HK-2 (cell line): ENCODE results near the gene SLC30A2.

Experiments
- DNase-seq: peaks from one replicate; pipeline ENCODE4 v3.0.0-alpha.2; 2018; ENCODE audit not compliant: unreplicated experiment

SLC30A2 gene

DNA sequence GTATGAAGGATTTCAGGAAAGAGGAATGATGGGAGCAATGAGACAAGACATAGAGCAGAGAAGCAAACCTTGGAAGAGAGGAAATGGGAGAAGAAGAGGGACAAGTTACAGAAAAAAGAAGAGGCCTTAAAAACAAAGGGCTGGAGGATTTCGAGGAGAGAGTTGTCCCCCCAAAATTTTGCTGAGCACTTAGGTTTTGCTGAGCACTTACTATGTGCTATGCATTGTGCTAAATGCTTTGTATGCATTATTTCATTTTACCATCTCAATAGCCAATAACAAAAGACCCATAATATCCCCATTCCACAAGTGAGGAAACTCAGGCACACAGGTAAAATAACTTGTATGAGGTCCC lies 24.0 kb upstream of the SLC30A2 start:
- DNase-seq = no peak

DNA sequence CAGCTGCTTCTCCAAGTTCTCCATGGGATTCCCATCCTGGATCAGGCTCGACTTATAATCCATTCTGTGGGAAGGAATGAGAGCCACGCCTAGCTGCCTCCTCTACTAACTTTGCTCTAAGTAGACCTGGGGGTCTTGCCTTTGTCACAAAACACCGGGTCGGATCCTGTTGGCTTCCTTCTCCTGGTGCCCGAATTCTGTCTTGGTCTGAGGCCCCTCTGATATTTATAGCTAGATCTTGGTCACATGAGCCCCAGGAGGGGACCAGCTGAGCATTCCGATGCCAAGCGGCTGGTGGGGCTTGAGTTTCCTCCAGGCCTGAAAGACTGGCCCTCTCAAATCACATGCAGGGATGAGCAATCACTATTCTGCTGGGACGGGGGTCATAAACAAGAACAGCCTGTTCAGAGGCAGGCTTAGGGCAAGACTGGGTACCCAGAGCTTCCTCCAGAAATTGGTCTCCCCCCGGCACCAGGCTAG lies 21.6 kb upstream of the SLC30A2 start, which contains the start of gene TRIM63:
TRIM63 (minus strand) TSS at position 199 of the 480 bp plus-strand sequence; CDS start at position 63, 136 bp downstream.
- DNase-seq = no peak

DNA sequence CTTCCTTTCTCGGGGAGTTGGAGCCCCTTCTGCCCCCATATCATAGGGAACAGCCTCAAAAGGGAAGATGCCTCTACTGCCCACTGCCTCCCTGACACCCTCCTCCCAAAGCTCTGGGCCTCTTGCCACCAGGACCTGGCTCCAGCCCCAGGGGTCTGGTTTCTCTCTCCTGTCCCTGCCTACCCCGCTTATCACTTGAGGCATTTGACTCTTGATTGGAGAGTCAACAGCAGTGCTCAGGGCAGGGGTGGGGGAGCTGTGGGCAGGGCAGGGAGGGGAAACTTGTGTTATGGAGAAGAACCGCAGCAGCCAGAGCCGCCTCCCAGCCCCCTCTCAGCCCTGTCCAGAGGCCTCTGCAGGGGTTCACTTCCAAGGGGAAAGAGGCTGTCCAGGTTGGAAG lies 20.9 kb upstream of the SLC30A2 start:
- no peak for DNase-seq

DNA sequence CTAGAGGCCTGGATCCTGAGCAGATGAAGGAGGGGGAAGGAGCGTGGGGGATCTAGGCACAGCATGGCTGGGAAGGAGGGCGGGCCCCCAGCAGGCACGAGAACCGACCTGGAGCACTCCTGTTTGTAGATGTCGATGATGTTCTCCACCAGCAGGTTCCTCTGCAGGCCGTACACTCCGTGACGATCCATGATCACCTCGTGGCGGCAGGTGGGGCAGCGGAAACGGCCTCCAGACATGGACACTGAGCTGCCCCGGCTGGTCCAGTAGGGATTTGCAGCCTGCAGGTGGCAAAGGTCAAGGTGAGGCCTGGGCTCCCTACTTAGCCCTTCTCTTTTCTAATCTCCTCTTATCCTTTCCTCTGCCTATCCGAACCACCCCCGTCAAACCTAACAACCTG lies 20.2 kb upstream of the SLC30A2 start:
- no peak for DNase-seq

DNA sequence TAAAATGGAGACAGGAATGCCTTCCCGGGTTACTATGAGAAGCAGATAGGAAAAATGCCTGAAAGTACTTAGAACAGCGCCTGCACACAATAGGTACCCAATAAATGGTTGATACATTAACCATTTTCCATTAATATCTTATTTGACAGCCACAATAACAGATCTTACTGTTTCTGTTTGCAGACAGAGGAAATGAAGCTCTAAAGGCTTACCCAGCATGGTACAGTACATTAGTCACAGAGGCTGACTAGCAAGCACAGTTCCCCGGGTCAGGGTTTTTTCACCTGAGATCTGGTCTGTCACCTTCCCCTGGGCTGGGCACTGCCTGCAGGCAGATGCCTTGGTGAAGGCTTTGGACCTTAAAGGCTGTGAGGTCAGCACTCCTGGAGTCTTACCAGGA lies 18.6 kb upstream of the SLC30A2 start:
- no peak for DNase-seq

DNA sequence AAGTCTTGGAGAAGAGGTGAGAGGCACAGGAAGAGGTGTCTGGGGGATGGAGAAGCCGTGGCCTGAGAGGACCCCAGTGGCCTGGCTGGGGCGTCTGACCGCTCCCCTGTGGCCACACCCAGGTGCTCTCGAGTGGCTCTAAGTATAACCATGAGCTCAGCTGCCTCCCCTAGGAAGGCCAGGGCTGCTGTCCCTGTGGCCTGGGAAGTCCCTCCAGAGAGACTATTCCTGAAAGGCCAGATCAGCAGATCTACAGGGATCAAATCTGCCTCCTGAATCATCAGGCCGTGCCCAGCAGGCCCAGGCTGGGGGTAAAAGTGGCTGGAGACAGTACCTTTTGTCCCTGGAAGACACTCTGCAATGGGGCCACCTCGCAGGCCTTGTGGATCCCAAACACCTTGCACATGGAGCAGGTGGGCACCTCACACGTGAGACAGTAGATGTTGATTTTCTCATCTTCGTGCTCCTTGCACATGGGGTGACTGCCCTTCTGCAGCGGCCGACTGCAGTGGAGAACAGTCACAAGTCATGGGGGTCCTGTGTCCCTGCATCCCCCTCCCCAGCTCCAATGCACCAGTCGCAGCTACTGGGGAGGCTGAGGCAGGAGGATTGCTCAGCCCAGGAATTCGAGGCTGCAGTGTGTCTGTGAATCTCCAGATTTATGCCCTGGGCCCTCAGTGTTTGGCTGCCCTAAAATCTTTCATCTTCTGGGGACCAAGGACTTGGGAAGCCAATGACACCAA lies 15.1 kb upstream of the SLC30A2 start:
- DNase-seq = no peak

DNA sequence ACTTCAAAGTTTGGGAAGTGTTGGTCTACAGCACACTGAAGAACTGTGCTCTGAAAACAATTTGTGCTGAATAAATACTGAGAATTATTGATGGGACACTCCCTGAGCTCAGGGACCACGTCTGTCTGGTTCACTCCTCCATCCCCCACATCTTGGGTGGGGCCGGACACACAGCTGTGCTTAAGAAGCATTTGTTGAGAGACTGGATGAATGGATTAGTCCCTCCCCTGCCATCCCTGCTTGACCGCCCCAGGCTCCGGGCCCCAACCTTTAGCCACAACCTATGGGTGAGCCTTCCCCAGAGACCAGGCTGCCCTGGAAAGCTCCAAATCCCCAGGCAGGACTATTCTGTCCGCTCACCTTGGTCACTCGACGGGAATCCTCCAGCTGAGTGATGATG lies 14.0 kb upstream of the SLC30A2 start:
- DNase-seq = no peak

DNA sequence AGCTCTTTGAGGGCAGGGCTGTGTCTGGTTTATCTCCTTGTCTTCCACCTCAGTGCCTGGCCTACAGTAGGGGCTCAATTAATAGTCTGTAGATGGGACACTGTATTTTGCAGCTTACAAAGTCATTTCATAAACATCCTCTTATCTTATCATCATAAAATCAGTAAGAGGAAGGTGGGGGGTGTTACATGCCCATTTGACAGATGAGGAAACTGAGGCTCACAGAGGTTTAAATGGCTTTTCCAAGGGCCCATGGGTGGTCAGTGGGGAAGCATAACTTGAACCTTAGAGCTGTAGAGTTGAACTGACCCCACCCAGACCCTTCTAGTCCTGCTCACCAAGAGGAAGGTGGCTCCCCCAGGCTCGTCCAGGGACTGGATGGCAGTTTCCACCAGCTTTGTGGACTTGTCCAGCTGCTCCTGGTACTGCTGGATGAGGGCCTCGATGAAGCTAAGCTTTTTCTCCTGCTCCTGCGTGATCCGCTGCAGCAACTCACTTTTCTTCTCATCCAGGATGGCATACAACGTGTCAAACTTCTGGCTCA lies 12.2 kb upstream of the SLC30A2 start:
- DNase-seq = no peak

DNA sequence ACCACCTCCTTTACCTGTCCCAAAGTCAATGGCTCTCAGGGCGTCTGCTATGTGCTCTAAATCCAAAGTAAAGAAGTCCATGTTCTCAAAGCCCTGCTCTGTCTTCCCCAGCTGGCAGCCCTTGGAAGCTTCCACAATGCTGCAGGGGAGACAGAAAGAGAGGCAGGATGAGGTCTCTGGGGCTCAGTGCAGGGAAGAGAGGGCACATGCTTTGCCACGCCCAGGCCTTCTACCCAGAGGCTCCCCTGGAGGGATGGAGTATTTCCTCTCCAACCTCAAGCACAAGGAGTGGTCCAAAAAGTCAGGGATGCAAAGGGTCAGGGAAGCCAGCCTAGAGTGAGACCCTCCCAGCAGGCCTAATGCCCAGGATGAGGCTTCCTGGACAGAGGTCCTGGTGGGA lies 11.3 kb upstream of the SLC30A2 start:
- no peak for DNase-seq

DNA sequence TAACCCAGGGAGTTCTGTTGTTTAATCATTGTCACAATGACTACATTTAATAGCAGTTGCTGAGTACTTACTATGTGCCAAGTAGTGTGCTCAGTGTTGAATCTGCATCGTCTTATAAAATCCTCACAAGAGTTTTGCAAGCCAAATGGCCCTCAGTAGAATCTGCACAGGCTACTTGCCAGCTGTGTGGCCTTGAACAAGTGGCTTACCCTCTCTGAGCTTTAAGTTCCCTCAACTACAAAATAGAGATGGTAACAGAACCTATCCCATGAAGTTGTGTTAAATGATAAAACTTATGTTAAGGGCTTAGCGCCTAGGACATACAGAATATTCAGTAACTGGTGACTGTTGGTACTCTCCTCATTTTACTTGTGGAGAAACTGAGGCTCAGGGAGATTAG lies 9.1 kb upstream of the SLC30A2 start:
- DNase-seq = no peak

DNA sequence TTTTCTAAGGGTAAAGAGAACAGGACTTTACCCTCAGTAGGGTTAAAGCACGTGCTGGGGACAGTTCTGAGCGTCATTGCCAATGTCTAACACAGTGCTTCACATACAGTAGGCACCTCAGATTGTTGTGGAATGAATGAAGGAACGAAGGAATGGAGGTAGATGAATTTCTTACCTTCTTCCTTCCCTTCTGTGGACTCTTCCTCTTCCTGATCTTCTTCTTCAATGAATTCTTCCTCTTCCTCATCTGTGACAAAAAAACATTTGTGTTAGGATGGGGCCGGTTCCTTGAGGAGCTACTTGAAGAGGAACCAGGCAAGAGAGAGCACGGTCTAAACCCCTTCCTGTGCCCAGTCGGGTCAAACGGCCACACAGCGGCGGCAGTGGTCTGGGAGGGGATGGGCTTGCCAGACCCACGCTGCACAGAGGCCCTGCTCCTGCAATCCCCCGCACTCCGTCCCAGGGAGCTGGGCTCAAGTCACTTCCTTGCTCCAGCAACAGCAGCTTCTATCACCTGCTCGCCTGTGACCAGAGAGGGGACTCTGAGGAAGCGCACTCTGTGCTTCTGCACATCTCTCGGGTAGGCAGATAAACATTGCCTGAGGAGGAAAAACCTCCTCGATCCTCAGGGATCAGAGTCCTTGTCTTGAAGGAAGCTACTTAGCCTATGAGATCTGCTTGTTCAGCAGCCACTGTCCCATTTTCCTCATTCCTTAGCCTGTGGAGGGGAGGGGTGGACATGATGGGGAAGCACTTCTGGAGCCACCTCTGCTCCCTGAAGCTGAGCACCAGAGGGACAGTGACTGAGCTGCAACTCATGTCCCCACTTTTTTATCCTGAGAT lies 8.0 kb upstream of the SLC30A2 start:
- DNase-seq = no peak

DNA sequence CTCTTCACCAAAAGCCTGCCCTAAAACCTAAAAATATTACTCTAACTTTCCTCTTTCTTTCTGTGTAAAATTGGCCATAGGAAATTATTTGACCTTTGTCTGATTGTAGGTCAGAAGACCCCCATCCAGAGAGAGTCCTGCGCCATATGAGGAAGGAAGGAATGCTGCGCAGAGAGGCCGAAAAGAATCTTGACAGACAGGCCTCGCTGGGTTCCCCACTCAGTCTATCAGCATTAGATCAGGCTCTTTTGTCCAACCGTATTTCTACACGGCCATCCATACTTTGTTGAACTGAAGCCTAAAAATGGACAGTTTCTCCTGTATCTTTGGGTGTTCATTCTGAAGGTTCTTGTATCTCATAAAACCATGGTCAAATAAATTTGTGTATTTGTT lies 4.3 kb upstream of the SLC30A2 start:
- no peak for DNase-seq

DNA sequence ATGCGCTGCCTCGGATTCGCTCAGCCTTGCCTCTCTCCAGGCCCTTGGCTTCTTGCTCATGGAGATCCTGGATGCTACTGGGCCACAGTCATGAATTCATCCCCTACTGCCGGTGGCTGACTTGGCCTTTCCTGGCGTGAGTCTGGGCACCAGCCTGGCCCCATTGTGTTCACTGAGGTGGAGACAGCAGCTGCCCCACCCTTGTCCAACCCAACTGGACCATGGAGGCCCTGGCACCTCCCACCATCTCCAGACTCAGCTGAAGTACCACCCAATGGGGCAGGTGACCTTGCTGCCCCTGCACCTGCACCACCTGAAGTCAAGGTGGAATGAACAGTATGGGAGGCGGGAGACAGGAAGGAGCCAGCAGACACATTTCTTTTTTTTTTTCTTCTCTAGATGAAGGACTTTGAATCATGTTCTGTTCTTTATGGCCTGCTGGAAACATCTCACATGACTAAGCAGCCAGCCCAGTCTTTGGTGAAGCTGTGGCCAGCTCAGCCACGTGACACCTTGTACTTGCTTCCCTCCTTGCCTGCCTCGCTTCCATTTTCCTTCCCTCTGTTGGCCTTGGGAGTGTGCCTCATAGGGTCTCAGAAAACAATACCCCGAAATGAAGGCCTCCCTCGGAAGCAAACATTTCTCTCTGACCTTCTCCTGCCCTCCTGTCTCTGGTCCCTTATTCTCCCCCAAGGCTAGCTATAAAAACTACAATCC lies 3.8 kb upstream of the SLC30A2 start:
- no peak for DNase-seq

DNA sequence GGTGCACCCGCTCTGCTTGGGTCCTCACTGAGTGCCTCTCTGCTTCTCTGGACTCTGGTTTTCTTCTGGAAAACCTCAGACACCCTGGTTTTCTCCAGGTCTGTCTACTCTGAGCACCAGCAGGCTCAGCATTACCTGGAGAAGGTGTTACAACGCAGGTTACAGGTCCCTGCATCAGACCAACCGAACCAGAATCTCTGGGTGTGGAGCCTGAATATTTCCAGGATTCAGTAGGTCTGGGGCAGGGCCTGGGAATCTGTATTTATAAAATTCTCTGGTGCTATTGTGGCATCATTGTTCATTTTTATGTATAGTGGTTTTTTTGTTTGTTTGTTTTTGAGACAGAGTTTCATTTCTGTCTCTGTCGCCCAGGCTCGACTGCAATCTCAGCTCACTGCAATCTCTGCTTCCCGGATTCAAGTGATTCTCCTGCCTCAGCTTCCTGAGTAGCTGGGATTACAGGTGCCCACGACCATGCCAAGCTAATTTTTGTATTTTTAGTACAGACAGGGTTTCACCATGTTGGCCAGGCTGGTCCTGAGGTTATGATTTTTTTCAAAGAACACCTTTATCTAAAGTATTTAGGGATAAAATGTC lies 1.5 kb upstream of the SLC30A2 start:
- no peak for DNase-seq

DNA sequence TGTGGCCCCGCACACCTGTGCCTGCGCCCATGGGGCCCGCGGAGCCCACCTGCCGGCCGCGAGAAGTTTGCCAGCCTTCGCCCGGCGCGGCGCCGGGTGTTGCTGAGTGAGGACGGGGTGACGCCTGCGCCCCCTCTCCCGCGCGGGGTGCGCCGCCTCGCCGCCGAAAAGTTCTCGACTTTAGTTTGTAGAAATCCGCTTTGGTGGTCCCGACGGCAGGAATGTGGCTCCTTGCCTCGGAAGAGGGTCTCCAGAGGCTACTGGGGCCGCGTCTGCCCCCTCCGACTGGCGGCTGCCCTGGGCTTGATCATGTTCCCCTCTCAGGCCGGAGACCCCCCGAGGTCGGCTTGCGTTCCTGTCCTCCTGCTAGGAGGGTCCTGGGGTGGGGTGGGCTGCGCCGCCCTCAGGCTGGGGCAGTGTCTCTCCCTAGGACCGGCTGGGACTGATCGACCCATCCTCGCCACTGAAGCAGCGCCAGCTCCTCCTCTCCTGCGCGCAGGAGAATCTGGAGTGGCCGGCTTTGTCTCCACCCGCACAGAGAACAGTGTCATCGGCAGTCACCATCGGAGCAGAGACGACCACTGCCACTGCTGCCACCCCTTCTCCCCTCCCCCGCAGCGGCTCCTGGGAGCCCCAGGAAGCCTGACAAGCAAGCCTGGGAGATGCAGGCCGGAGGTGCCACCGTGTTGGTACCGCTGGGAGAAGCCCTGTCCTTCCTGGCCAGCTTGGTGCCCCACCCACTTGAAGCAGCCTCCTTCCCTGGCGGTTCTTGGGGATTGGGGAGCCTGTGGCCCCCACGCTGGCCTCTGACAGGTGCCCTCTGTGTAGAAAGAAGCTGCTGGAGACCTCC lies 553 bp upstream of the SLC30A2 start:
- no peak for DNase-seq

DNA sequence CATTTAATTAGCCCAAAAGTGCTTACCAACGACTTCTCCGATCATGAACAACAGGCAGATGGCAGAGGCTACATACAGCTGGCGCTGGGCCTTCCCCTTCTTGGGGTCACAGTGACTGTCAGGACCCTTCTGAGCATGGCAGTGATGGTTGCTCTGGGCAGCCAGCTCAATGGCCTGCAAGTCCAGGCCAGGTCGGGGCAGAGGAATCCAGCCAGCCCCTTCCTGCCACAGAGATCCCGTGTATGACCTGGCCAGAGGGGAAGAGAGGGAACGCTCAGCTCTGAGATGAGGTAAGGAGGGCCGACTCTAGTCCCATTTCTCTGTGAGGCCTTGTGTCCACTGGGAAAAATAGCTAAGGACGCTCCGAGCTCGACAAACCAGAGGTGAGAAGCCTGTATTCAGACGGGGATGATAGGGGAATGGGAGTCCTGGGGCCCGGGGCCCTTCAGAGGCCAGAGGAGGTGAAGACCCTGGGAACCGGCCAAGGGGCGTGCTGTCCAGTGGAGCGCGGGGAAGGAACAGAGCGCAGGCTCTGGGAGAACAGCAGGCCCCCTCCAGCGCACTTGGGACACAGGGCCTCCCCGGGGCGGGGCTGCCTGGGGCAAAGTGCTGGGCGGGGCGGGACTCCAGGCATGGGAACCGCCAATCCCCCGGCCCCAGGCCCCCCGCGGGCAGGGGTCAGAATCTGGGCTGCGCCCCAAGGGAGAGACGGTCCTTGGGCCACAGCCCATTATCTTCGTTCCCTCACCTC lies 772 bp downstream of the SLC30A2 start:
- DNase-seq = no peak

DNA sequence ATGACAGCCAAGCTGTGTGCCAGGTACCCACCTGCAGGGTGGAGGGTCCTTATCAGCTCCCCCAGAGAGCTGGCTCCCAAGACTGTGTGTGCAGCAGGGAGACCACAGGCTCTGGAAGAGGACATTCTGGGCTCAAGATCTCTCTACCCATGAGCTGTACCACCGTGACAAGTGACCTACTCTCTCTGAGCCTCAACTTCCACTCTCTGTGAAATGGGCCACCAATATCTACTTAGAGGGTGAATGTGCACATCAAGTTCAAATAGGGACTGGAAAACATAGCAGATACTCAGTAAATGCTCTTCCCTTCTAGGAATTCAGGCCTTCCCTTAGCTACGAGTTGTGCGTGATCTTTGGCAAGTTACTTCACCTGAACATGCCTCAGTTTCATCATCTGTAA lies 1.5 kb downstream of the SLC30A2 start:
- DNase-seq = no peak

DNA sequence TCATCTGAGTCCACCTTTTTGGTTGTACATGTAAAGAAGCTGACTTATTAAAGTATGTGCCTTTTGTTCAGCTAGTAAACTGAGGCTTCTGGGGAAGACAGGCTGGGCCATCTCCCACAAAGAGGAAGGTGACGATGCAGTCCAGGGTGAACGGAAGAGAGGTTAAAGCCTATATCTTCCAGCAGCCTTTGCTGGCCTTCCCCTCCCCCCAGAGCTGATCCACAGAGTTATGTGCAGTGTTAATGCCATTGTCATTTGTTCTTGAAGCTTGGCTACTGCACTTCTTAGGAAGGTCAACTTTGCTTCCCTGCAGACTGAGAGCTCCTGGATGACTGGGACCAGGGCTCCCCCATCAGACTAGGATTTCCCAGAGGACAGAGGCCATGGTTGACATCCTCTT lies 2.2 kb downstream of the SLC30A2 start:
- DNase-seq = no peak

DNA sequence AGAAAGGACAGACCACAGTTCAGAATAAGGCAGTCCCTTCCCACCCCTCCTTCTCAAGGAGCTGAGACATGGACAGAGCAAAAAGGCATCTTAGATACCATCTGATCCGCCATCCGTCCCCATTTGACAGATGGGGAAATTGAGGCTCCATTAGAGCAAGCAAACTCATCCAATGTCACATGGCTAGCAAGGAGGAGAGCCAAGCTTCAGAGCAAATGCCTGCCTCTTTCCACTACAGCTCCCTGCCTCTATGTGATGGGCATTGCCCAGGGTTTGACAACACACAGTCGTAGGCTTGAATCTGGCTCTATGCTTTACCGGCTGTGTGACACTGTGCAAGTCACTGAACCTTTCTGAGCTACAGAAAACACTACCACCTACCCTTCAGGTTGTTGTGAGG lies 3.9 kb downstream of the SLC30A2 start:
- DNase-seq = no peak

DNA sequence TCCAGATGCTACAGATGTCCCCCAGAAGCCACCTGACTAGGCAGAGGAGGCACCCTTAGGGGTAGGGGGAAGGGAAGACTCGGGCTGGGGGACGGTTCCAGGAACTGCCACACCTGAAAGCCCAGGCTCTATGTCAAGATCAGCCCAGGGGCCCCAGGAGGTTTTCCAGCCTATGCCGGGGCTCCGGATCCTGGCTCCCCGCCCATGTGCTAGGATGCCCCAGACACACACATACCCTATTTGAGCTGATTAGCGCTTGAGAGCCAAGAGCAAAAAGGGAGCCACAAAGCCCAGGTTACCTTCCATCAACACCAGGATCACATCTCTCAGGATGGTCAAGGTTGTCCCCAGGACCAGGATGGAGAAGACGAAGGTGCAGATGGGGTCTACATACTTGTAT lies 4.5 kb downstream of the SLC30A2 start:
- DNase-seq = no peak
